Prostate gland (tissue), 2 donors: ENCODE results near the gene DXO. TPM values are rescaled to one million over a fixed set of nuclear protein-coding genes. Genes with fewer than 3 reads are reported as not detected.
"Not testable (repeated sequence)": the region's sequence is repeated elsewhere in the genome, so short reads cannot be mapped to it uniquely, and the experiment has no call there.

ENCODE experiments used
- DNase-seq: peaks from one replicate; pipeline ENCODE4 v3.0.0-alpha.2; 2019; ENCODE audit warnings: low spot score
- H3K27ac ChIP-seq, 2 donors: fragments of 200-600 bp; sonication (generic); 2 replicates each; pipeline ENCODE4 v1.5.1; 2017 to 2019
- H3K27me3 ChIP-seq: fragments of 200-600 bp; sonication (generic); replicated peaks from 2 replicates; pipeline ENCODE4 v1.5.1; 2019; ENCODE audit not compliant: insufficient read depth
- H3K36me3 ChIP-seq, 2 donors: fragments of 200-600 bp; sonication (generic); 1 replicate in 1 of 2; 2 replicates in 1 of 2; pipeline versions ENCODE4 v1.5.1 to v1.8.1; 2017 to 2019
- H3K4me1 ChIP-seq: fragments of 200-600 bp; sonication (generic); replicated peaks from 2 replicates; pipeline ENCODE4 v1.5.1; 2019
- H3K4me3 ChIP-seq, 2 donors: fragments of 200-600 bp; sonication (generic); 2 replicates each; pipeline ENCODE4 v1.5.1; 2017 to 2019
- H3K9me3 ChIP-seq: fragments of 200-600 bp; sonication (generic); 2 replicates; pipeline ENCODE4 v1.5.1; 2017
- WGBS: methylation state at CpG from one replicate; pipeline ENCODE4 v1.1.5; 2018; 5-methylcytosine and 5-hydroxymethylcytosine counted together
- intact Hi-C: fragments of 100-400 bp; cut with DNase I; formaldehyde crosslinking; loops from one replicate; pipeline ENCODE4 v1.14.2; 2022
- total RNA-seq, 2 donors: library from RNA; depleted of rRNA; stranded (reverse); fragments of >200 nt; gene quantifications; one replicate each; pipeline ENCODE4 v1.1.0, GENCODE V29; 2016

Gene DXO
- total RNA-seq, 2 donors from 2014 or later = 21.9 to 36.0 TPM

- DNase-seq, H3K27ac ChIP-seq: not testable (repeated sequence)
These were observed 33.1 kb upstream of the DXO start for GRCh38 chr6:32004864-32005537.

GRCh38 chr6:32004393-32004792 is 32.5 kb upstream of the DXO start:
- H3K4me3 ChIP-seq, intact Hi-C loops, DNase-seq, H3K4me1 ChIP-seq, H3K9me3 ChIP-seq, H3K36me3 ChIP-seq, H3K27ac ChIP-seq, H3K27me3 ChIP-seq: not testable (repeated sequence)
- WGBS = 74% methylated on average over 3 of the region's 4 CpGs

More at GRCh38 chr6:32004864-32005537, 33.1 kb upstream of the DXO start:
- intact Hi-C loops, H3K4me3 ChIP-seq, H3K27me3 ChIP-seq, H3K36me3 ChIP-seq, H3K9me3 ChIP-seq, H3K4me1 ChIP-seq: not testable (repeated sequence)
- WGBS = 46% methylated on average over 9 of the region's 13 CpGs

GRCh38 chr6:32003301-32003700 is 31.4 kb upstream of the DXO start:
- H3K27me3 ChIP-seq, H3K27ac ChIP-seq, intact Hi-C loops, H3K36me3 ChIP-seq, H3K4me3 ChIP-seq, H3K9me3 ChIP-seq, DNase-seq, H3K4me1 ChIP-seq: not testable (repeated sequence)
- no CpG with 5 or more reads among the region's 7 CpGs for WGBS

GRCh38 chr6:32002546-32003268 is 30.8 kb upstream of the DXO start:
- H3K36me3 ChIP-seq, H3K4me1 ChIP-seq, H3K9me3 ChIP-seq, intact Hi-C loops, DNase-seq, H3K27ac ChIP-seq, H3K4me3 ChIP-seq, H3K27me3 ChIP-seq: not testable (repeated sequence)
- WGBS = no CpG with 5 or more reads among the region's 15 CpGs

GRCh38 chr6:31996385-31996784 is 24.4 kb upstream of the DXO start:
- H3K27ac ChIP-seq, intact Hi-C loops, H3K36me3 ChIP-seq, DNase-seq, H3K27me3 ChIP-seq, H3K4me1 ChIP-seq, H3K9me3 ChIP-seq, H3K4me3 ChIP-seq: not testable (repeated sequence)
- 88% methylated on average over 3 of the region's 6 CpGs for WGBS

- DNase-seq, intact Hi-C loops: not testable (repeated sequence)
- WGBS = no CpG with 5 or more reads among the region's 14 CpGs
These were observed 22.5 kb upstream of the DXO start for GRCh38 chr6:31994421-31994820.

GRCh38 chr6:31989363-31989762 is 17.4 kb upstream of the DXO start:
- WGBS = no CpG with 5 or more reads among the region's 10 CpGs
- DNase-seq, H3K4me1 ChIP-seq, H3K27me3 ChIP-seq, intact Hi-C loops, H3K36me3 ChIP-seq, H3K4me3 ChIP-seq, H3K9me3 ChIP-seq, H3K27ac ChIP-seq: not testable (repeated sequence)

More at GRCh38 chr6:31994421-31994820, 22.5 kb upstream of the DXO start:
- not testable (repeated sequence) for H3K27ac ChIP-seq, H3K4me3 ChIP-seq, H3K27me3 ChIP-seq, H3K36me3 ChIP-seq, H3K9me3 ChIP-seq, H3K4me1 ChIP-seq

GRCh38 chr6:31981744-31982143 is 9.8 kb upstream of the DXO start, which contains the start of gene C4A:
TSS of gene C4A (plus strand) at chr6:31982057. CDS start at chr6:31982108, 51 bp downstream.
- H3K27me3 ChIP-seq, H3K4me3 ChIP-seq, H3K36me3 ChIP-seq, H3K27ac ChIP-seq, intact Hi-C loops, H3K9me3 ChIP-seq, DNase-seq, H3K4me1 ChIP-seq: not testable (repeated sequence)
- no CpG with 5 or more reads among the region's 7 CpGs for WGBS

GRCh38 chr6:31980998-31981397 is 9.1 kb upstream of the DXO start:
- H3K27me3 ChIP-seq, H3K27ac ChIP-seq, H3K4me1 ChIP-seq, H3K4me3 ChIP-seq, H3K36me3 ChIP-seq, DNase-seq, intact Hi-C loops, H3K9me3 ChIP-seq: not testable (repeated sequence)
- no CpG with 5 or more reads among the region's 5 CpGs for WGBS

- H3K27me3 ChIP-seq, H3K27ac ChIP-seq, DNase-seq, H3K4me1 ChIP-seq, H3K4me3 ChIP-seq, H3K36me3 ChIP-seq, intact Hi-C loops, H3K9me3 ChIP-seq: not testable (repeated sequence)
- WGBS = 91% methylated on average over 13 of the region's 13 CpGs
These were observed 8.4 kb upstream of the DXO start for GRCh38 chr6:31980195-31980876.
